Measurements from ENCODE around the gene EHMT2. TPM values are rescaled to one million over a fixed set of nuclear protein-coding genes. Genes with fewer than 3 reads are reported as not detected.

Gene EHMT2
- total and polyA plus RNA-seq, 2 of the 13 experiments (the other 11 are each of a cell fraction or from before 2014, with no cell fraction given) = 55.2 to 69.2 TPM

DNA sequence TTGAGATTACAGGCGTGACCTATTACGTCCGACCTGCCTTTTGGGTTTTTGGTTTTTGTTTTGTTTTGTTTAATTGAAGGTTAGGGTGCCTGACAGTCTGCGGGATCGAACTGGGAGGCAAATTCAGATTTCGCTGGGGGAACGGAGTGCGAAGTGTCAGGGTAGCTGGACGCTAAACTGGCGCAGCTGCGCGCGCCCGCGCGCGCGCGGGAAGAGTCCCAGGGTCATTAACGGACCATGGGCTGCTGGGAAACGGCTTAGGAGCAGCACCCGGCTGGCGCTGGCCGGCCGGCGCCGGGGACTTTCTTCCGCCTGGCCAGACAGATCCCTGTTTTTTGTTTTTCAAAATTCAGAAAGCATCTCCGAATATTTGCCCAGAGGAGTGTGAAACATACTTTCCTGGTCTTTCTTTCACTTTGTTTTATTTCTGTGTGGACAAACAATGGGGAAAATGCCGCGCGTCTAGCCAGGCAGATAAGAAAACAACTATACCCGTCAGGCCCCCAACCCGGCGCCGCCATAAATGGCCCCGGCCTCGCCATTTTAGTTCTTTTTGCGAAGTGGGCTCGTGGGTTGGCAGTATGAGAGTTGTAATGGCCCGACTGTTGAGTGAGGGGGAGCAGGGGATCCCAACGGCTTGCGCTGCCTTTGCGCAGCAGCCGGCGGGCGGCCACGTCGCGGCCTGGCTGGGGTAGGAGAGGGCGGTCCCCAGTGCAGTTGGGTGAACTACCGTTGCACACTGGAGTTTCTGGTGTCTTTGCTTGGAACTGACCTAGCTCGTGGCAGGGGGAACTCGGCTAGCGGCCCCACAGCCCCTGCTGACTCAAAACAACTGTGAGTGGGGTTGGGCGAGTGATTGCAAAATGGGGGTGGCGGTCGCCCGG is 62.9 kb downstream of the EHMT2 start (continued):
- TF ChIP-seq, protein P1, sequence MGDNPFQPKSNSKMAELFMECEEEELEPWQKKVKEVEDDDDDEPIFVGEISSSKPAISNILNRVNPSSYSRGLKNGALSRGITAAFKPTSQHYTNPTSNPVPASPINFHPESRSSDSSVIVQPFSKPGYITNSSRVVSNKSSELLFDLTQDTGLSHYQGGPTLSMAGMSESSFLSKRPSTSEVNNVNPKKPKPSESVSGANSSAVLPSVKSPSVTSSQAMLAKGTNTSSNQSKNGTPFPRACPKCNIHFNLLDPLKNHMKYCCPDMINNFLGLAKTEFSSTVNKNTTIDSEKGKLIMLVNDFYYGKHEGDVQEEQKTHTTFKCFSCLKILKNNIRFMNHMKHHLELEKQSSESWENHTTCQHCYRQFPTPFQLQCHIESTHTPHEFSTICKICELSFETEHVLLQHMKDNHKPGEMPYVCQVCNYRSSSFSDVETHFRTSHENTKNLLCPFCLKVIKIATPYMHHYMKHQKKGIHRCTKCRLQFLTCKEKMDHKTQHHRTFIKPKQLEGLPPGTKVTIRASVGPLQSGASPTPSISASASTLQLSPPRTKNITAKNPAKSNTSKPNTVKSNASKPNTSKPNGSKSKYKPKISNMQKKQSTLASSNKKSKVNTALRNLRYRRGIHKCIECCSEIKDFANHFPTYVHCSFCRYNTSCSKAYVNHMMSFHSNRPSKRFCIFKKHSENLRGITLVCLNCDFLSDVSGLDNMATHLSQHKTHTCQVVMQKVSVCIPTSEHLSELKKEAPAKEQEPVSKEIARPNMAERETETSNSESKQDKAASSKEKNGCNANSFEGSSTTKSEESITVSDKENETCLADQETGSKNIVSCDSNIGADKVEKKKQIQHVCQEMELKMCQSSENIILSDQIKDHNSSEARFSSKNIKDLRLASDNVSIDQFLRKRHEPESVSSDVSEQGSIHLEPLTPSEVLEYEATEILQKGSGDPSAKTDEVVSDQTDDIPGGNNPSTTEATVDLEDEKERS (CRISPR knock-in tag; IDR thresholded peaks at IDR 0.05) = peak; percentile 81; the same call in 1 of the 2 replicates
- no peak; the same call in 1 of the 2 replicates for TF ChIP-seq KLF9 (CRISPR knock-in tag; IDR thresholded peaks at IDR 0.05; ENCODE audit: low read depth)
- no peak for TF ChIP-seq CEBPB (IDR thresholded peaks at IDR 0.05; ENCODE audit: borderline replicate concordance, low read depth, low read length)
- TF ChIP-seq ZNF75D (CRISPR knock-in tag; IDR thresholded peaks at IDR 0.05; ENCODE audit: borderline replicate concordance) = no peak
- no peak for TF ChIP-seq NR3C1 (CRISPR knock-in tag; IDR thresholded peaks at IDR 0.05)
- TF ChIP-seq, protein P2, sequence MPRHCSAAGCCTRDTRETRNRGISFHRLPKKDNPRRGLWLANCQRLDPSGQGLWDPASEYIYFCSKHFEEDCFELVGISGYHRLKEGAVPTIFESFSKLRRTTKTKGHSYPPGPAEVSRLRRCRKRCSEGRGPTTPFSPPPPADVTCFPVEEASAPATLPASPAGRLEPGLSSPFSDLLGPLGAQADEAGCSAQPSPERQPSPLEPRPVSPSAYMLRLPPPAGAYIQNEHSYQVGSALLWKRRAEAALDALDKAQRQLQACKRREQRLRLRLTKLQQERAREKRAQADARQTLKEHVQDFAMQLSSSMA (CRISPR knock-in tag; IDR thresholded peaks at IDR 0.05) = peak; percentile 40; the same call in 1 of the 2 replicates
- no peak; the same call in 1 of the 2 replicates for TF ChIP-seq ZNF619 (CRISPR knock-in tag; IDR thresholded peaks at IDR 0.05)
- no peak for TF ChIP-seq RAD51 (IDR thresholded peaks at IDR 0.05; ENCODE audit: borderline replicate concordance)
- TF ChIP-seq ZNF510 (CRISPR knock-in tag; IDR thresholded peaks at IDR 0.05; ENCODE audit: low read depth) = 0 out of 2 replicates have a peak, but pooled peaks have one; percentile 45
- TF ChIP-seq, protein P3, sequence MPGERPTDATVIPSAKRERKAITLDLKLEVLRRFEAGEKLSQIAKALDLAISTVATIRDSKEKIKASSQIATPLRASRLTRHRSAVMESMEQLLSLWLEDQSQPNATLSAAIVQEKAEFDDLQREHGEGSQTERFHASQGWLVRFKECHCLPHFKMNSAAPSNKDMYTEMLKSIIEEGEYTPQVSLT (CRISPR knock-in tag; IDR thresholded peaks at IDR 0.05; ENCODE audit: borderline replicate concordance, low read depth) = 0 out of 2 replicates have a peak, but pooled peaks have one; percentile 3
- TF ChIP-seq, protein P4, sequence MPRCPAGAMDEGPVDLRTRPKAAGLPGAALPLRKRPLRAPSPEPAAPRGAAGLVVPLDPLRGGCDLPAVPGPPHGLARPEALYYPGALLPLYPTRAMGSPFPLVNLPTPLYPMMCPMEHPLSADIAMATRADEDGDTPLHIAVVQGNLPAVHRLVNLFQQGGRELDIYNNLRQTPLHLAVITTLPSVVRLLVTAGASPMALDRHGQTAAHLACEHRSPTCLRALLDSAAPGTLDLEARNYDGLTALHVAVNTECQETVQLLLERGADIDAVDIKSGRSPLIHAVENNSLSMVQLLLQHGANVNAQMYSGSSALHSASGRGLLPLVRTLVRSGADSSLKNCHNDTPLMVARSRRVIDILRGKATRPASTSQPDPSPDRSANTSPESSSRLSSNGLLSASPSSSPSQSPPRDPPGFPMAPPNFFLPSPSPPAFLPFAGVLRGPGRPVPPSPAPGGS (CRISPR knock-in tag; IDR thresholded peaks at IDR 0.05) = peak; percentile 76; the same call in 1 of the 2 replicates
- no peak for TF ChIP-seq ZNF326 (CRISPR knock-in tag; IDR thresholded peaks at IDR 0.05; ENCODE audit: borderline replicate concordance)
- peak; percentile 53 for TF ChIP-seq ZNF614 (CRISPR knock-in tag; IDR thresholded peaks at IDR 0.05; ENCODE audit: borderline replicate concordance)
- peak; percentile 87 for TF ChIP-seq ZNF891 (CRISPR knock-in tag; IDR thresholded peaks at IDR 0.05)
- TF ChIP-seq, protein P5, sequence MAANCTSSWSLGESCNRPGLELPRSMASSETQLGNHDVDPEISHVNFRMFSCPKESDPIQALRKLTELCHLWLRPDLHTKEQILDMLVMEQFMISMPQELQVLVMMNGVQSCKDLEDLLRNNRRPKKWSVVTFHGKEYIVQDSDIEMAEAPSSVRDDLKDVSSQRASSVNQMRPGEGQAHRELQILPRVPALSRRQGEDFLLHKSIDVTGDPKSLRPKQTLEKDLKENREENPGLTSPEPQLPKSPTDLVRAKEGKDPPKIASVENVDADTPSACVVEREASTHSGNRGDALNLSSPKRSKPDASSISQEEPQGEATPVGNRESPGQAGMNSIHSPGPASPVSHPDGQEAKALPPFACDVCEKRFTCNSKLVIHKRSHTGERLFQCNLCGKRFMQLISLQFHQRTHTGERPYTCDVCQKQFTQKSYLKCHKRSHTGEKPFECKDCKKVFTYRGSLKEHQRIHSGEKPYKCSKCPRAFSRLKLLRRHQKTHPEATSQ (CRISPR knock-in tag; IDR thresholded peaks at IDR 0.05; ENCODE audit: borderline replicate concordance) = peak; percentile 75; the same call in 1 of the 2 replicates
- TF ChIP-seq ISL2 (CRISPR knock-in tag; IDR thresholded peaks at IDR 0.05) = peak; percentile 54
- no peak for TF ChIP-seq JUNB (CRISPR knock-in tag; IDR thresholded peaks at IDR 0.05; ENCODE audit: borderline replicate concordance)
- TF ChIP-seq, protein P6, sequence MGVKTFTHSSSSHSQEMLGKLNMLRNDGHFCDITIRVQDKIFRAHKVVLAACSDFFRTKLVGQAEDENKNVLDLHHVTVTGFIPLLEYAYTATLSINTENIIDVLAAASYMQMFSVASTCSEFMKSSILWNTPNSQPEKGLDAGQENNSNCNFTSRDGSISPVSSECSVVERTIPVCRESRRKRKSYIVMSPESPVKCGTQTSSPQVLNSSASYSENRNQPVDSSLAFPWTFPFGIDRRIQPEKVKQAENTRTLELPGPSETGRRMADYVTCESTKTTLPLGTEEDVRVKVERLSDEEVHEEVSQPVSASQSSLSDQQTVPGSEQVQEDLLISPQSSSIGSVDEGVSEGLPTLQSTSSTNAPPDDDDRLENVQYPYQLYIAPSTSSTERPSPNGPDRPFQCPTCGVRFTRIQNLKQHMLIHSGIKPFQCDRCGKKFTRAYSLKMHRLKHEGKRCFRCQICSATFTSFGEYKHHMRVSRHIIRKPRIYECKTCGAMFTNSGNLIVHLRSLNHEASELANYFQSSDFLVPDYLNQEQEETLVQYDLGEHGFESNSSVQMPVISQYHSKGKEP (CRISPR knock-in tag; IDR thresholded peaks at IDR 0.05) = no peak

Measured in HepG2 (cell line).